Activated naive CD4-positive, alpha-beta T cell treated with anti-CD3 and anti-CD28 coated beads, Interleukin-2, amount 10 ng/mL, durations not matched to agents 7 days and 5 days (primary cell): Measurements from ENCODE around the gene PSG2.
"Not testable (repeated sequence)": the region's sequence is repeated elsewhere in the genome, so short reads cannot be mapped to it uniquely, and the experiment has no call there.

Experiments
- CTCF ChIA-PET: fragments of 350-600 bp; sonication (Branson Sonifier 250); formaldehyde crosslinking; loops from one replicate; lab custom pipeline; 2021; ENCODE audit warnings: antibody characterized with exemption; lab: Charles Lee
- DNase-seq: peaks from one replicate; pipeline ENCODE4 v3.0.0-alpha.2; 2020
- H3K27ac Mint-ChIP-seq: one replicate; pipeline ENCODE4 v1.8.0; 2021; ENCODE audit warnings: mild to moderate bottlenecking, moderate library complexity, mixed read lengths
- H3K27me3 Mint-ChIP-seq: one replicate; pipeline ENCODE4 v1.8.0; 2021; ENCODE audit warnings: mild to moderate bottlenecking, mixed read lengths
- H3K36me3 Mint-ChIP-seq: one replicate; pipeline ENCODE4 v1.8.0; 2021; ENCODE audit warnings: mixed read lengths
- H3K4me1 Mint-ChIP-seq: one replicate; pipeline ENCODE4 v1.8.0; 2021; ENCODE audit warnings: mixed read lengths
- H3K4me3 Mint-ChIP-seq: one replicate; pipeline ENCODE4 v1.8.0; 2021; ENCODE audit warnings: mild to moderate bottlenecking, moderate library complexity, mixed read lengths
- H3K9me3 Mint-ChIP-seq: one replicate; pipeline ENCODE4 v1.8.0; 2021; ENCODE audit warnings: mixed read lengths

The PSG2 gene

DNA sequence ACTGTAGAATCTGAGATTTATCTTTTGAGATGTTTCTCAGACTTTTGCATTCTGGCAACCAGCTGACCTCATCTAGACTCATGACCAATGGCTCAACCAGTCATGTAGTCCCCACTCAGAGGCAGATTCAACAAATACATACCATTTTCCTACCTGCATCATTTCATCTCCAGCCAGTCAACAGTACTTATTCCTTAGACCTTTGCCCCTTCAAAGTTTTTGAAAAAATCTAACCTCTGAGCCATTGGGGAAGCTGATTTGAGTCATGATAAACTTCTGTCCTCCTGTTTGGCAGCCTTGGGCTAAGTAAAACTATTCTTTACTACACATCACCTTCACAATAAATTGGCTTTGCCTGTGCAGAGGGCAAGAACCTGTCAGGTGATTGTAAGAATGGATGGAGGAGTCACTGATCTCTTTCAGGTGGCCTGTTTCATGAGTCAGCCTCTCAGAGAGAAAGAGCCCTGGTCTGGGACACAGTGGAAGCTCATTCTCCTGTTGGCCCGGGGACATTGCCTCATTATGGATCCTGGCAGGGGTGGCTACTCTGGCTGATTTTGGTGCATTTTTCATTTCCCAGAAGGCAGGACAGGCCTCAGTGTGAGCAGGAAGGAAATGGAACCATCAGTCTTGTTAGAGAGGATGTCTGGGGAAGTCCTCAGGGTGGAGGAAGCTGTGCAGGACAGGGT lies 38.9 kb downstream of the PSG2 start:
- H3K36me3 Mint-ChIP-seq, H3K27me3 Mint-ChIP-seq, H3K9me3 Mint-ChIP-seq, H3K27ac Mint-ChIP-seq, DNase-seq, H3K4me3 Mint-ChIP-seq, CTCF ChIA-PET, H3K4me1 Mint-ChIP-seq: not testable (repeated sequence)

DNA sequence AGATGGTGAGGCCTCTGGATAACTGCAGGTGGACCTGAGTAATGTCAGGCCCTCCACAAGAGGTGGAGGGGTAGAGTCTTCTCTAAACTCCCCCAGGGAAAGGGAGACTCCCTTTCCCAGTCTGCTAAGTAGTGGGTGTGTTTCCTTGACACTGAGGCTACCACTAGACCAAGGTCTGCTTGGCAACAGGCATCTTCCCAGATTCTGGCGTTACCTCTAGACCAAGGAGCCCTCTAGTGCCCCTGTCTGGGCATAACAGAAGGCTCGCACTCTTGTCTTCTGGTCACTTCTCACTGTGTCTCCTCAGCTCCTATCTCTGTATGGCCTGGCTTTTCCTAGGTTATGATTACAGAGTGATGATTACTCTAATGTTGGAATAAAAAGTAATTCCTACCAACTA lies 50.9 kb downstream of the PSG2 start:
- H3K27me3 Mint-ChIP-seq, H3K4me1 Mint-ChIP-seq, DNase-seq, H3K4me3 Mint-ChIP-seq, H3K36me3 Mint-ChIP-seq, H3K9me3 Mint-ChIP-seq, CTCF ChIA-PET, H3K27ac Mint-ChIP-seq: not testable (repeated sequence)

DNA sequence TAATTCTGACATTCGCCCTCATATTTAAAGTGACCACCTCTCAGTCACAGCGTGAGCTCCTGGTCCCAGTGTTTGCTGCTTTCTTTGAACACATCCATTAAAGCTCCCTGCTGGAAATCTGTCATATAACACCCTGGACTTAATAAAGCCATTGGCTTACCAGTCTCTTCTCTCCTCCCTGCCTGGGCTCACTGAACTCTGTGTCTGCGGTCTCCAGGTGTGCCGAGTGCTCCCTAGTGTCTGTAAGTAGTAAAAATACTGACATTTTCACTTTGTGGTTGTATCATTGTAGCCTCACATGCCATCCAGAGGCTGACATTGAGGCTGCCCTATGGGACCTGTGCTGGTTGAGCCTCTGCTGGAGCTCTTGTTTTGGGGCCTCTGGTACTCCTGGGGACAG lies 53.6 kb downstream of the PSG2 start:
- Mint-ChIP-seq H3K4me1 (no peaks in the 10 kb centered on the region), H3K9me3 (no peaks in the 10 kb centered on the region), H3K4me3 (no peak overlapping the region), H3K27me3 (no peaks in the 10 kb centered on the region), H3K27ac (no peak overlapping the region), H3K36me3 (no peaks in the 10 kb centered on the region)
- DNase-seq: no peak
- CTCF ChIA-PET: no interaction called here

DNA sequence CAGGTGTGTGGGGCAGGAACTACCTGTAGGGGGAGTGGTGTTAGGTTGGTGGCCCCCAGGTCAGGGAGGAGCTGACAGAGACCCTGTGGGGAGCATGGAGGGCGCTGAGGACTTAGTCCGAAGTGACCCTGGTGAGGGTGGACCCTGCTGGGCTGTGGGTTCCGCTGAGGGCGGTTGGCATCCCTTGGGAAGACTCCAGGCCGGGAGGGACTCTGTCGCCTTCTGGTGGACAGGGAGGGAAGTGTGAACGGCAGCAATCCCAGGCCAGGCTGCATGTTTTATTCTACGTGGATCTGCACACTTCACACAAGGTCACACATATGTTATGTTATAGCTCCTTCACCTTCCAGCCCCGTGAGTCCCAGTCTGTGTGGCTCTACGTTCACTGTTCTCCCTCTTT lies 54.5 kb downstream of the PSG2 start:
- H3K4me3 Mint-ChIP-seq, DNase-seq, H3K36me3 Mint-ChIP-seq, H3K27ac Mint-ChIP-seq, CTCF ChIA-PET, H3K4me1 Mint-ChIP-seq, H3K9me3 Mint-ChIP-seq, H3K27me3 Mint-ChIP-seq: not testable (repeated sequence)

DNA sequence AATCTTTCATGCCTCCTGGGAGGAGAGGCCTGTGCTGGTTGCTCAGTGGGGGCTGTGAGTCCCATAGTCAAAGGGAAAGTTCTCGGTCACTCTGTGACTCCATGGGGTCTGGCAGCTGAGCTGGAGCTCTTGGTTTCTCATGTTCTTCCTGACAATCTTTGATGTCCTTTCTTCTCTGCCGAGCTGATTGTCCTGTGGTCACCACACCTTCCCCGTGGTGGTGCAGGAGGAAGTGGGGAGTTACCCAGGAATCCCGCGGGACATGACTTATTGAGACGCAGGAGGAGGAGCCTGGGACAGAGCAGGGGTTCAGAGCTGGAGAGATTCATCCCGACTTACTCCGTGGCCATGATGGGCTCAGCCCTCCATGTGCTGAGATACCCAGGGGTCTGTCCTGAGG lies 55.4 kb downstream of the PSG2 start:
- DNase-seq, H3K4me3 Mint-ChIP-seq, H3K27me3 Mint-ChIP-seq, H3K27ac Mint-ChIP-seq, H3K4me1 Mint-ChIP-seq, H3K9me3 Mint-ChIP-seq, H3K36me3 Mint-ChIP-seq, CTCF ChIA-PET: not testable (repeated sequence)

DNA sequence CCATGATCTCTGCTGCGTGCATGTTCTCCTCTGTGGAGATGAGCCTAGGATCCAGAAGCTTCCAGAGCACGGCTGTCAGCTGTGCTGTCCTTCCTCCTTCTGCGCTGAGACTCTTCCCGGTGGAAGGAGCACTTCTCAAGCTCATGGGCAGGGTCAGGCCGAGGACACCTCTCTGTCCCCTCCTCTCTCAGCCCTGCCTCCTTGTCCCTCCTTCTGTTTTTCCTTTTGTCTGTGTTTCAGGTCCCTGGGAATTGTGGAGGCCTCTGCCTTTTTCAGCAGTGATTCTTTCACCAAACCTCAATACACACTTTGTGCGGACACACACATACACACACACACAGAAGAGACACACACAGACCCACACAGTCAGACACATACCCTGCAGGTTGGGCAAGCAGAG lies 56.1 kb downstream of the PSG2 start, which contains the start of gene PSG11:
Gene PSG11 (minus strand): TSS at position 101 of the 400 bp plus-strand sequence. CDS start 97 bp downstream, at position 4.
- H3K4me3 Mint-ChIP-seq, H3K27me3 Mint-ChIP-seq, H3K27ac Mint-ChIP-seq, H3K36me3 Mint-ChIP-seq, DNase-seq, H3K9me3 Mint-ChIP-seq, H3K4me1 Mint-ChIP-seq, CTCF ChIA-PET: not testable (repeated sequence)

DNA sequence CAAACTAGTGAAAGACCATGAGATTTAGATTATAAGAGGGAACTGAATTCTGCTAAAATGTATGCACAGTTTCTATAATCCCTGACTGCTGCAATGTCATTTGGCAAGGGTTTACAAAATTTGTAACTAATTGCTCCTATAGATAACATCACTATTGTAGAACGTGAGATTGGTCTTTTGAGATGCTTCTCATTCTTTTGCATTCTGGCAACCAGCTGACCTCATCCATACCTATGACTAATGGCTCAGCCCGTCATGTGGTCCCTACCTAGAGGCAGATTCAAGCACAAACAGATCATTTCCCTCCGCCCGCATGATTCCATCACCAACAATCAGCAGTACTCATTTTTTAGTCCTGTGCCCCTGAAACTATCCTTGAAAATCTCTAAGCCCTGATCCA lies 60.4 kb downstream of the PSG2 start:
- CTCF ChIA-PET, H3K9me3 Mint-ChIP-seq, H3K4me1 Mint-ChIP-seq, H3K4me3 Mint-ChIP-seq, DNase-seq, H3K27me3 Mint-ChIP-seq, H3K36me3 Mint-ChIP-seq: not testable (repeated sequence)
- peak overlapping the region; percentile 26 for H3K27ac Mint-ChIP-seq

DNA sequence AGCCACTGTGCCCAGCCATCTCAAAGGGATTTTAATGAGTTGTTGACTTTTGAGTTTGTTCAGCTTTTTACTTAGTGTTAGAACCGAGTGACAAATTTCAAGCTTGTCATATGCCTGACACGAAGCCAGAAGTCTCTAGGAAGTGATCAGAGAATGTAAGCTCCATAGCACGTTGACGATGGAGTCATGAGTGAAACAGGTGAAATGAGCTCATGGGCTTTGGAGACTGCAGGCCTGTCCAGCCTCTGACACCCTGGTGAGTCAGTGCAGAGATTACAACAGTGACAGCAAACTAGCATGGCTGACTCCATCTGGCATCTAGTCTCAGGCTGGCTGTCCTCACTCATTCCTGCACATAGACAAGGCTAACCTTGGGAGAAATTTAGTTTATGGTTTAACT lies 60.9 kb downstream of the PSG2 start:
- H3K4me3 Mint-ChIP-seq, DNase-seq: not testable (repeated sequence)

DNA sequence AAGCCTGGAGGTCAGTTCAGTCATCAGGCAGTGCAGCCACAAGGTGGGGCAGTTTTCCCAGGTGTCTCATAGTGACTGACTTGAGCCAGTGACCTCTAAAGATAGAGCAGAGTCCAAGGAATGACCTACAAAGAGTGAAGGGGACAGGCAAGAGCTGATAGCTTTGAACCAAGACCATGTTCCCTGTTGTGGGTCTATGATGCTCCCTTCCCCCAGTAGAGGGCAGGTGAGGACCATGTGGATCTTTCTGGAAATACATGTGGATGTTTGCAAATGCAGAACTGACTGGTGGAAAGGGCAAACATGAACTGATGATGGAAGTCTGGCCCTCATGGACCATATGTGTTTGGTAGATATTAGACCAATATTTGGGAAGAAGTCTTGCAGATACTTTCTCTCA lies 62.9 kb downstream of the PSG2 start:
- H3K9me3 Mint-ChIP-seq, H3K27ac Mint-ChIP-seq, H3K4me1 Mint-ChIP-seq, H3K4me3 Mint-ChIP-seq, DNase-seq, CTCF ChIA-PET, H3K27me3 Mint-ChIP-seq, H3K36me3 Mint-ChIP-seq: not testable (repeated sequence)

More for the DNA sequence above, 60.9 kb downstream of the PSG2 start:
- H3K36me3 Mint-ChIP-seq, H3K27me3 Mint-ChIP-seq, H3K9me3 Mint-ChIP-seq, CTCF ChIA-PET, H3K27ac Mint-ChIP-seq, H3K4me1 Mint-ChIP-seq: not testable (repeated sequence)
